ENCODE results near the gene EIF3J.

The EIF3J gene

GRCh38 chr15:44595656-44596510, 58.9 kb downstream of the EIF3J start:
- no peak for ATAC-seq
- no peak for TF ChIP-seq GLIS3 (CRISPR knock-in tag; IDR thresholded peaks at IDR 0.05)
- no peak for TF ChIP-seq TOX (CRISPR knock-in tag; IDR thresholded peaks at IDR 0.05; ENCODE audit: borderline replicate concordance)
- TF ChIP-seq, protein P1, sequence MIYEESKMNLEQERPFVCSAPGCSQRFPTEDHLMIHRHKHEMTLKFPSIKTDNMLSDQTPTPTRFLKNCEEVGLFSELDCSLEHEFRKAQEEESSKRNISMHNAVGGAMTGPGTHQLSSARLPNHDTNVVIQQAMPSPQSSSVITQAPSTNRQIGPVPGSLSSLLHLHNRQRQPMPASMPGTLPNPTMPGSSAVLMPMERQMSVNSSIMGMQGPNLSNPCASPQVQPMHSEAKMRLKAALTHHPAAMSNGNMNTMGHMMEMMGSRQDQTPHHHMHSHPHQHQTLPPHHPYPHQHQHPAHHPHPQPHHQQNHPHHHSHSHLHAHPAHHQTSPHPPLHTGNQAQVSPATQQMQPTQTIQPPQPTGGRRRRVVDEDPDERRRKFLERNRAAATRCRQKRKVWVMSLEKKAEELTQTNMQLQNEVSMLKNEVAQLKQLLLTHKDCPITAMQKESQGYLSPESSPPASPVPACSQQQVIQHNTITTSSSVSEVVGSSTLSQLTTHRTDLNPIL (CRISPR knock-in tag; IDR thresholded peaks at IDR 0.05; ENCODE audit: low read depth): no peak
- no peak for TF ChIP-seq TCF4 (CRISPR knock-in tag; IDR thresholded peaks at IDR 0.05; ENCODE audit: borderline replicate concordance)
- no peak for TF ChIP-seq OSR1 (CRISPR knock-in tag; IDR thresholded peaks at IDR 0.05)

- no peak for ATAC-seq
- TF ChIP-seq ESRRG (CRISPR knock-in tag; IDR thresholded peaks at IDR 0.05) (no peak), TCF4 (CRISPR knock-in tag; IDR thresholded peaks at IDR 0.05; ENCODE audit: borderline replicate concordance) (no peak), ISL1 (CRISPR knock-in tag; IDR thresholded peaks at IDR 0.05) (no peak), PATZ1 (CRISPR knock-in tag; IDR thresholded peaks at IDR 0.05; ENCODE audit: borderline replicate concordance) (no peak), ZNF70 (CRISPR knock-in tag; IDR thresholded peaks at IDR 0.05) (no peak), ZNF565 (CRISPR knock-in tag; conservative IDR thresholded peaks at IDR 0.05; ENCODE audit: low read depth) (no peak), CSDC2 (CRISPR knock-in tag; IDR thresholded peaks at IDR 0.05) (no peak), ZFP3 (CRISPR knock-in tag; IDR thresholded peaks at IDR 0.05) (no peak), OSR1 (CRISPR knock-in tag; IDR thresholded peaks at IDR 0.05) (no peak), RARB (CRISPR knock-in tag; IDR thresholded peaks at IDR 0.05) (no peak), POU6F1 (CRISPR knock-in tag; IDR thresholded peaks at IDR 0.05; ENCODE audit: borderline replicate concordance, low read depth) (no peak), TOX (CRISPR knock-in tag; IDR thresholded peaks at IDR 0.05; ENCODE audit: borderline replicate concordance) (no peak), ARNTL (CRISPR knock-in tag; IDR thresholded peaks at IDR 0.05; ENCODE audit: borderline replicate concordance, low read depth) (no peak), BACH2 (CRISPR knock-in tag; IDR thresholded peaks at IDR 0.05; ENCODE audit: borderline replicate concordance) (no peak), ZFP30 (CRISPR knock-in tag; IDR thresholded peaks at IDR 0.05) (no peak), GLIS3 (CRISPR knock-in tag; IDR thresholded peaks at IDR 0.05) (no peak)
These were observed 59.6 kb downstream of the EIF3J start for GRCh38 chr15:44596511-44597010.

DNA sequence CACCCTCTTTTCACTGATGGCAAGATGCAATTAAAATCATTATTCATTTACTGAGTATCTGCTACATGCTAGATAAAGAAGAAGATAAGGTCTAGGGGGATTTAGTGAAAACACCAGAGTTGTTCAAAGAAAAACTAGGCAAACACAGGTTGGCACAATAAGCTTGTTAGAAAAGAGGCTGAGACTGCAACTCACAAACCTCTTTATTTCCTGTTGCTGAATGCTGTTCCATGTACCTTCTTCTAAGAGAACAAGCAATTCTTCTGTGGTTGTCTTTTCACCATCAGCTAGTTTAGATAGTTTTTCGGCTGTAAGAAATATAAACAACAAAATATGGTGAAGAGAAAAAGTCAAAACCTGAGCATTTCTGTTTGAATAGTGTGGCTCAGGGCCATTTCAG, 61.1 kb downstream of the EIF3J start:
- TF ChIP-seq GLIS3 (CRISPR knock-in tag; IDR thresholded peaks at IDR 0.05) (no peak), ISL1 (CRISPR knock-in tag; IDR thresholded peaks at IDR 0.05) (no peak), CSDC2 (CRISPR knock-in tag; IDR thresholded peaks at IDR 0.05) (no peak), ZNF565 (CRISPR knock-in tag; conservative IDR thresholded peaks at IDR 0.05; ENCODE audit: low read depth) (no peak), RARB (CRISPR knock-in tag; IDR thresholded peaks at IDR 0.05) (no peak), ZFP30 (CRISPR knock-in tag; IDR thresholded peaks at IDR 0.05) (no peak), CSRNP3 (CRISPR knock-in tag; IDR thresholded peaks at IDR 0.05) (no peak), BACH2 (CRISPR knock-in tag; IDR thresholded peaks at IDR 0.05; ENCODE audit: borderline replicate concordance) (no peak), ZNF8 (CRISPR knock-in tag; IDR thresholded peaks at IDR 0.05) (no peak), ARNTL (CRISPR knock-in tag; IDR thresholded peaks at IDR 0.05; ENCODE audit: borderline replicate concordance, low read depth) (no peak), TCF4 (CRISPR knock-in tag; IDR thresholded peaks at IDR 0.05; ENCODE audit: borderline replicate concordance) (no peak), SNAI2 (CRISPR knock-in tag; IDR thresholded peaks at IDR 0.05) (no peak), PPARA (CRISPR knock-in tag; IDR thresholded peaks at IDR 0.05; ENCODE audit: borderline replicate concordance) (no peak), ESRRG (CRISPR knock-in tag; IDR thresholded peaks at IDR 0.05) (no peak)
- ATAC-seq: no peak
